ENCODE data around the gene SLC35E4. TPM values are rescaled to one million over a fixed set of nuclear protein-coding genes. Genes with fewer than 3 reads are reported as not detected.

The SLC35E4 gene
- total and polyA plus RNA-seq, 5 donors from 2014 or later: 1.9 to 14.5 (median 4.2) TPM

- Histone ChIP-seq H3K4me1 (ENCODE audit: control insufficient read depth, insufficient read depth, low read length, poor library complexity, severe bottlenecking) (peaks cover 6% of the 10 kb centered on the region), H3K9me3 (ENCODE audit: control insufficient read depth in 2 of 2, low read length in 2 of 2) (no peaks in the 10 kb centered on the region), H3K27ac (ENCODE audit: insufficient read depth, low read length, poor library complexity, severe bottlenecking) (no peak overlapping the region), H3K4me3 (ENCODE audit: low read depth, low read length) (no peak overlapping the region), H3K36me3 (ENCODE audit: control insufficient read depth, insufficient read depth, low read length) (no peaks in the 10 kb centered on the region), H3K27me3 (ENCODE audit: control insufficient read depth, insufficient read depth, low read length) (peaks cover 3% of the 10 kb centered on the region)
- peaks cover 0 to 27% (median 18%) of the 10 kb centered on the region in 4 donors for H3K4me1 Mint-ChIP-seq
- H3K4me3 Mint-ChIP-seq: peak overlapping the region; percentile 79 to 93 (median 86)
- H3K9me3 Mint-ChIP-seq: no peaks in the 10 kb centered on the region
- DNase-seq (no peak), ATAC-seq (ENCODE audit: low read depth in 2 of 2) (no peak)
- no peaks in the 10 kb centered on the region for H3K36me3 Mint-ChIP-seq
- peaks cover 5% of the 10 kb centered on the region for H3K27me3 Mint-ChIP-seq
- peak overlapping the region in 2 of 3 donors; percentile 20 to 31 for H3K27ac Mint-ChIP-seq
Measured at GRCh38 chr22:30695351-30695851, 59.8 kb downstream of the SLC35E4 start.

DNA sequence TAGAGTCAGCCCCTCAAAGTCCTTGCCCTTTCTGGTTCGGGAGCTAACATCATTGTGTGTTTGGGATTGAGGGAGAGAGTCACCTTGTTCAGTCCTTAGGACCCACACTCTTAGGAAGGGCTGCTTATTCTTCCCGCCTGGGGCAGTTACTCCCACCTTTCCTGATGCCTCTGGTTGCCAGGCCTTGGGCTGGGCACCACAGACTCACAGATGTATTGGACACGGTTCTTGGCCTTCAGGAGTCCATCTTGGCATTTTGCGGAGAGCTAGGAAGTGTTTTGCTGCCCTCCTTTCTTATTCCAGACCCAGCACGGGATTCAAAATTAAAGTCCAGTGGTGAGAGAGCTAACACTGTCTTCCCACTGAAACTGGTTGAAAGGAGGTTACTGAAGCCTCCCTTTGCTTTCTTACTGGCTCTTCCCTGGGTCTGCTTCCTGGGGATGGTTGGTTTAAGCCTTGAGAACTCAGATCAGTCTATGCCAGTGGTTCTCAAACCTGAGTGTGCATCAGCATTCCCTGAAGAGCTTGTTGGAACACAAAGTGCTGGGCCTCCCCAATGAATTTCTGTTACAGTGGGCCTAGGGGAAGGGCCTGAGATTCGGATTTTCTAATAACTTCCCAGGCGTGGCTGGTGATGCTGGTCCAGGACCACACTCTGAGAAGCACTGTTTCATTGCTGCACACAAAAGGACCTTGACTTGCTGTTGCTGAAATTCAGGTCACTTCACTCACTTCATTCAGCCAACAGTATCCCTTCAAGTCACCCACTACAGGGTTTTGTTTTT is 60.5 kb downstream of the SLC35E4 start:
- H3K27me3 Mint-ChIP-seq: peaks cover 5% of the 10 kb centered on the region
- H3K36me3 ChIP-seq (ENCODE audit: control insufficient read depth, insufficient read depth, low read length): no peaks in the 10 kb centered on the region
- no peaks in the 10 kb centered on the region for H3K9me3 ChIP-seq (ENCODE audit: control insufficient read depth in 2 of 2, low read length in 2 of 2)
- no peak overlapping the region for H3K27ac ChIP-seq (ENCODE audit: insufficient read depth, low read length, poor library complexity, severe bottlenecking)
- no peaks in the 10 kb centered on the region for H3K36me3 Mint-ChIP-seq
- H3K4me1 ChIP-seq (ENCODE audit: control insufficient read depth, insufficient read depth, low read length, poor library complexity, severe bottlenecking): peaks cover 6% of the 10 kb centered on the region
- no peaks in the 10 kb centered on the region for H3K9me3 Mint-ChIP-seq
- no peak for ATAC-seq (ENCODE audit: low read depth in 2 of 2)
- peaks cover 0 to 27% (median 18%) of the 10 kb centered on the region in 4 donors for H3K4me1 Mint-ChIP-seq
- peak overlapping the region; percentile 79 to 93 (median 86) for H3K4me3 Mint-ChIP-seq
- H3K27ac Mint-ChIP-seq: peak overlapping the region in 2 of 3 donors; percentile 20 to 31
- peaks cover 3% of the 10 kb centered on the region for H3K27me3 ChIP-seq (ENCODE audit: control insufficient read depth, insufficient read depth, low read length)
- no peak overlapping the region for H3K4me3 ChIP-seq (ENCODE audit: low read depth, low read length)
- no peak for DNase-seq

Other genes starting within 250 kb of the SLC35E4 start
- gene RNF215, start 248.4 kb upstream of the SLC35E4 start, total RNA-seq: 13.1 TPM
- gene RNF215, start 248.4 kb upstream of the SLC35E4 start, polyA plus RNA-seq: under 1 TPM; 0.23 to 0.50 (median 0.42) TPM
- gene SEC14L2, start 238.8 kb upstream of the SLC35E4 start, total RNA-seq: 69.0 TPM
- gene SEC14L2, start 238.8 kb upstream of the SLC35E4 start, polyA plus RNA-seq: 1 to 10 TPM; 3.1 to 5.8 (median 3.7) TPM
- gene MTFP1, start 210.0 kb upstream of the SLC35E4 start, total RNA-seq: 111 TPM
- 10 to 100 TPM; 38.3 to 48.9 (median 43.8) TPM for gene MTFP1, start 210.0 kb upstream of the SLC35E4 start, polyA plus RNA-seq
- gene SEC14L3, start 163.8 kb upstream of the SLC35E4 start, total RNA-seq: not detected
- not detected for gene SEC14L3, start 163.8 kb upstream of the SLC35E4 start, polyA plus RNA-seq
- not detected for gene SEC14L4, start 130.1 kb upstream of the SLC35E4 start, total RNA-seq
- gene SEC14L4, start 130.1 kb upstream of the SLC35E4 start, polyA plus RNA-seq: not detected
- gene SEC14L6, start 89.0 kb upstream of the SLC35E4 start, total RNA-seq: not detected
- gene SEC14L6, start 89.0 kb upstream of the SLC35E4 start, polyA plus RNA-seq: under 1 TPM in 1 of 4 donors, not detected in 3; 0.09 TPM
- gene GAL3ST1, start 61.1 kb upstream of the SLC35E4 start, total RNA-seq: 0.44 TPM
- under 1 TPM in 1 of 4 donors, not detected in 3; 0.49 TPM for gene GAL3ST1, start 61.1 kb upstream of the SLC35E4 start, polyA plus RNA-seq
- gene PES1, start 43.9 kb upstream of the SLC35E4 start, total RNA-seq: 38.2 TPM
- 10 to 100 TPM; 35.2 to 47.9 (median 36.1) TPM for gene PES1, start 43.9 kb upstream of the SLC35E4 start, polyA plus RNA-seq
- 0.30 TPM for gene TCN2, start 28.6 kb upstream of the SLC35E4 start, total RNA-seq
- 1 to 10 TPM in 2 of 4 donors, under 1 TPM in 2; 0.23 to 1.7 (median 0.99) TPM for gene TCN2, start 28.6 kb upstream of the SLC35E4 start, polyA plus RNA-seq
- gene DUSP18, start 32.1 kb downstream of the SLC35E4 start, total RNA-seq: 15.5 TPM
- gene DUSP18, start 32.1 kb downstream of the SLC35E4 start, polyA plus RNA-seq: 10 to 100 TPM; 11.4 to 20.2 (median 12.8) TPM
- 9.9 TPM for gene OSBP2, start 59.1 kb downstream of the SLC35E4 start, total RNA-seq
- gene OSBP2, start 59.1 kb downstream of the SLC35E4 start, polyA plus RNA-seq: 1 to 10 TPM in 2 of 4 donors, under 1 TPM in 2; 0.86 to 1.9 (median 1.3) TPM